ENCODE data around the gene KHNYN.
"Not testable (repeated sequence)": the region's sequence is repeated elsewhere in the genome, so short reads cannot be mapped to it uniquely, and the experiment has no call there.

The KHNYN gene

GRCh38 chr14:24465805-24466204 is 36.1 kb downstream of the KHNYN start:
- no peak for DNase-seq (ENCODE audit: low spot score)

- not testable (repeated sequence) for DNase-seq (ENCODE audit: low spot score)
These were observed 40.7 kb downstream of the KHNYN start for GRCh38 chr14:24470450-24470849.

GRCh38 chr14:24473211-24473610 is 43.5 kb downstream of the KHNYN start:
- no peak for DNase-seq (ENCODE audit: low spot score)

GRCh38 chr14:24475261-24475660 is 45.5 kb downstream of the KHNYN start:
- DNase-seq (ENCODE audit: low spot score), result no peak

GRCh38 chr14:24479999-24480398 is 50.2 kb downstream of the KHNYN start:
- not testable (repeated sequence) for DNase-seq (ENCODE audit: low spot score)

GRCh38 chr14:24481622-24482324 is 52.0 kb downstream of the KHNYN start:
- DNase-seq (ENCODE audit: low spot score), result peak; percentile 85

- DNase-seq (ENCODE audit: low spot score), result not testable (repeated sequence)
These were observed 53.0 kb downstream of the KHNYN start for GRCh38 chr14:24482699-24483303.

- DNase-seq (ENCODE audit: low spot score), result no peak
These were observed 54.0 kb downstream of the KHNYN start for GRCh38 chr14:24483604-24484252.
